GM06990 (cell line): Measurements from ENCODE around the gene HDAC11.

Source experiments
- DNase-seq: peaks from one replicate; pipeline ENCODE4 v3.0.0-alpha.2; 2011; ENCODE audit not compliant: insufficient read length; ENCODE audit errors: extremely low read depth
- H3K27me3 ChIP-seq: replicated peaks from 2 replicates; pipeline ENCODE4 v1.6.0; 2011; ENCODE audit warnings: low read length; ENCODE audit not compliant: control insufficient read depth, insufficient read depth
- H3K36me3 ChIP-seq: 2 replicates; pipeline ENCODE4 v1.5.1; 2011; ENCODE audit warnings: low read length; ENCODE audit not compliant: control insufficient read depth, insufficient read depth
- H3K4me3 ChIP-seq: replicated peaks from 2 replicates; pipeline ENCODE4 v1.5.1; 2011; ENCODE audit warnings: low read depth, mild to moderate bottlenecking, control low read depth, low read length
- TF ChIP-seq, protein P1 (sequence below): IDR thresholded peaks from 2 replicates; pipeline ENCODE4 v1.5.1; 2011; ENCODE audit warnings: low read length, control low read depth, mild to moderate bottlenecking, inconsistent platforms; ENCODE audit not compliant: insufficient read depth, poor library complexity, severe bottlenecking

HDAC11 gene

DNA sequence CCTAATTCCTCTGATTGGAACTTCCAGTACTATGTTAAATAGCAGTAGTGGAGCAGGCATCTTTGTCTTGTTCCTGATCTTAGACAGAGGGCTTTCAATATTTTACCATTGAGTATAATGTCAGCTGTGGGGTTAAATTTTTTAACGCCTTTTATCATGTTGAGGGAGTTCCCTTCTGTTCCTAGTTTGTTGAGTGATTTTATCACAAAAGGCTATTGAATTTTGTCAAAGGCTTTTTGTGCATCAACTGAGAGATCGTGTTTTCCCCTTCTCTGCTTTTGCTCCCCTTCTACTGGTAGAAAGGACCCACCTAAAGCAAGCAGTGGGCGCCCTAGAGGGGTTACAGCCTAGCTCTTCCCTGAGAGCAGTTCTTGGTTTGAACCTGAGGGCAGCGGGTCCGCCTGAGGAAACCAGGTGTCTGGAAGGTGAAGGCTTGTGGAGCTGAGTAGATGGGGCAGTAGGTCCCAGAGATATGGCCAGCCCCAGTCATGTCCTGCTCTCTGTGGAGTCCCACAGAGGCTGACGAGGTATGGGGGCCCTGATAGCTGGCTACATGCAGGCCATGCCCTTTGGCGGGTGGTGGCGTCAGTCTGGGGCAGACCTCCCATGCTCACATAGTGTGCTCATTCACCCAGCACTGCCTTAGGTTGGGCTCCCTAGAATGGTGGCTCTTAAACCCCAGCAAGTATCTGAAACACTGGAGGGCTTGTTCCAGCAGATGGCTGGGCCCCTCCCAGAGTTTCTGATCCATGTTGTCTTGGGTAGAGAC lies 11.3 kb downstream of the HDAC11 start:
- Histone ChIP-seq H3K27me3 (no peaks in the 10 kb centered on the region; the same call in 1 of the 2 replicates), H3K36me3 (no peaks in the 10 kb centered on the region), H3K4me3 (no peak overlapping the region)
- TF ChIP-seq, protein P1, sequence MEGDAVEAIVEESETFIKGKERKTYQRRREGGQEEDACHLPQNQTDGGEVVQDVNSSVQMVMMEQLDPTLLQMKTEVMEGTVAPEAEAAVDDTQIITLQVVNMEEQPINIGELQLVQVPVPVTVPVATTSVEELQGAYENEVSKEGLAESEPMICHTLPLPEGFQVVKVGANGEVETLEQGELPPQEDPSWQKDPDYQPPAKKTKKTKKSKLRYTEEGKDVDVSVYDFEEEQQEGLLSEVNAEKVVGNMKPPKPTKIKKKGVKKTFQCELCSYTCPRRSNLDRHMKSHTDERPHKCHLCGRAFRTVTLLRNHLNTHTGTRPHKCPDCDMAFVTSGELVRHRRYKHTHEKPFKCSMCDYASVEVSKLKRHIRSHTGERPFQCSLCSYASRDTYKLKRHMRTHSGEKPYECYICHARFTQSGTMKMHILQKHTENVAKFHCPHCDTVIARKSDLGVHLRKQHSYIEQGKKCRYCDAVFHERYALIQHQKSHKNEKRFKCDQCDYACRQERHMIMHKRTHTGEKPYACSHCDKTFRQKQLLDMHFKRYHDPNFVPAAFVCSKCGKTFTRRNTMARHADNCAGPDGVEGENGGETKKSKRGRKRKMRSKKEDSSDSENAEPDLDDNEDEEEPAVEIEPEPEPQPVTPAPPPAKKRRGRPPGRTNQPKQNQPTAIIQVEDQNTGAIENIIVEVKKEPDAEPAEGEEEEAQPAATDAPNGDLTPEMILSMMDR, result no peak
- DNase-seq, result no peak

DNA sequence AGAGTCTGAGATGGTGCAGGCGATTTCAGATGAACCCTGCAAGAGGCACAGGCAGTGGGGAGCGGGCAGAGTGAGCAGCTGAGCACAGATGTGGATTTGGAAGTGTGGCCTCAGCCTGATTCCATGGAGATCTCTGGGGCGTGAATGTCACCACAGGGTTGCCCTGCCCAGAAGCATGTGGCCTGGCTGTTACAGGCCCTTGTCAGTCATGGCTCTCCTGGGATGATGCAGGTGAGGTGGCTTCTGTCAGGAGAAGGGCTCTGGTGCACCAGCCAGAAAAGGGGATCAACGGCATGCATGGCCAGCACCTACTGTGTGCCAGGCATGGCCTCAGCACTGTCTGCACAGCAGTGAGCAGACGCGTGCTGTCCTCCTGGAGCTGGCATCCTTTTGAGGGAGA lies 11.9 kb downstream of the HDAC11 start:
- no peak for DNase-seq
- Histone ChIP-seq H3K4me3 (no peak overlapping the region), H3K36me3 (no peaks in the 10 kb centered on the region), H3K27me3 (no peaks in the 10 kb centered on the region; the same call in 1 of the 2 replicates)
- TF ChIP-seq, protein P1, result no peak

DNA sequence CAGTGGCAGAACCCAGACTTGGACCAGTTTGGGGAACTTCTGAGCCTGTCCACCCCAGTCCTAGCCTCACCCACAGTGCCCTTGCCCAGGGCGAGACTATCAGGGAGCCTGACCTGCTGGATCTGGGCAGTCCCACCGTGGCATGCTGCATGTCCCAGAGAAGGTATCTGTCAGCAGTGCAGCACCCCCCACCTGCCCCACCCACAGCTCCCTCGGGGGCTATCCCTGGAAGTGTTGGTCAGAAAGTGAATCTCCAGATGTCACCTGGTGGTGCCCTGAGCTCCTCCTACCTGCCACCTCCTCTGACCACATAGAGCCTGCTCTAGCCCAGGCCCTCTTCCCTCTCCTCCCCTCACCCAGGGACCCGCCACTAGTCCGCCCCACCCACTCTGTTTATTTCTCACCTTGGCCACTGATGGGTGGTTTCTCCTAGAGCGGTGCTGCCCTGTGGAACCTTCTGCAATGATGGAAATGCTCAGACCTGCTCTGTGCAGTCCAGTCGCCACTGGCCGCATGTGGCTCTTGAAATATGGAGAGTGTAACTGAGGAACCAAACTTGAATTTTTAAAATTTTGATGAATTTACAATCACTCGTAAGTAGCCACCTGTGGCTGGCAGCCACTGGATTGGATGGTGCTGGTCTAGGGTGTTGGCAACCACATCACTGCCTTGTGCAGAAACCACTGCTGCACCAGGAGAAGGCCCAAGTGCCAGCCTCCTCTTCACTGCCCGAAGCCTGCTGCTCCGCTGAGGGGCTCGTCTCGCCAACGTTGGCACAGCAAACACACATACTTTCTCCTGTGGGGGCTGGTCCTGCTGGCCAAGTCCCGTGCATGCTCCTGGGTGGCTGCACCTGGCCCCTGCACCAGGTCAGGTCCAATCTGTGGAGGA lies 13.1 kb downstream of the HDAC11 start:
- DNase-seq, result no peak
- Histone ChIP-seq H3K27me3 (no peaks in the 10 kb centered on the region; the same call in 1 of the 2 replicates), H3K4me3 (no peak overlapping the region), H3K36me3 (no peaks in the 10 kb centered on the region)
- TF ChIP-seq, protein P1, result no peak

DNA sequence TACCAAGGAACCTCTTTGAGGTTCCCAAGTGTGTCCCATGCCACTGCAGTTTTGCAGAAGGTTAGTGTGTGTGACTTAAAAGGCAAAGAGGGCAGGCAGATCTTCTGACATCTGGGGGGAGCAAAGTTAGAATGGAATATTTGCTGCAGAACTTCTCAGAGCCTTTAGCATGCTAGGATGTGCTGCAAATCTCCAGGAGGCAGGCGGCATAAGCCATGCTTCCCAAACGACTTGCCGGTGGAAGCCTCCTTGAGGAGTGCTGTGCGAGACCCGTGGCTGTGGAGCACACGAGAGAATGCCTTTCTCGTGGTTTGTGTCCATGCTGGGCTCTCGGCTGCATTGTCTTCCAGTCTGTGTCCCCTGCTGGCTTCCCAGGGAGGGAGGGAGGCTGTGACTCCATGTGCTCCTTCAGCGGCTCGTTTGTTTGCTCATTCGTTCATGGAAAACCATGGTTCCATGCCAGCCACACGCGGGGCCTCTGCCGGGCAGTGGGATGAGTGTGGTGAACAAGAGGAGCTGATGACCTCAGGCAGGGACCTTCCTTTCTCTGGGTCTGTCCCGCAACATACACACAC lies 13.8 kb downstream of the HDAC11 start:
- H3K36me3 ChIP-seq, result no peaks in the 10 kb centered on the region
- DNase-seq, result no peak
- no peaks in the 10 kb centered on the region; the same call in 1 of the 2 replicates for H3K27me3 ChIP-seq
- TF ChIP-seq, protein P1, result no peak
- H3K4me3 ChIP-seq, result no peak overlapping the region

DNA sequence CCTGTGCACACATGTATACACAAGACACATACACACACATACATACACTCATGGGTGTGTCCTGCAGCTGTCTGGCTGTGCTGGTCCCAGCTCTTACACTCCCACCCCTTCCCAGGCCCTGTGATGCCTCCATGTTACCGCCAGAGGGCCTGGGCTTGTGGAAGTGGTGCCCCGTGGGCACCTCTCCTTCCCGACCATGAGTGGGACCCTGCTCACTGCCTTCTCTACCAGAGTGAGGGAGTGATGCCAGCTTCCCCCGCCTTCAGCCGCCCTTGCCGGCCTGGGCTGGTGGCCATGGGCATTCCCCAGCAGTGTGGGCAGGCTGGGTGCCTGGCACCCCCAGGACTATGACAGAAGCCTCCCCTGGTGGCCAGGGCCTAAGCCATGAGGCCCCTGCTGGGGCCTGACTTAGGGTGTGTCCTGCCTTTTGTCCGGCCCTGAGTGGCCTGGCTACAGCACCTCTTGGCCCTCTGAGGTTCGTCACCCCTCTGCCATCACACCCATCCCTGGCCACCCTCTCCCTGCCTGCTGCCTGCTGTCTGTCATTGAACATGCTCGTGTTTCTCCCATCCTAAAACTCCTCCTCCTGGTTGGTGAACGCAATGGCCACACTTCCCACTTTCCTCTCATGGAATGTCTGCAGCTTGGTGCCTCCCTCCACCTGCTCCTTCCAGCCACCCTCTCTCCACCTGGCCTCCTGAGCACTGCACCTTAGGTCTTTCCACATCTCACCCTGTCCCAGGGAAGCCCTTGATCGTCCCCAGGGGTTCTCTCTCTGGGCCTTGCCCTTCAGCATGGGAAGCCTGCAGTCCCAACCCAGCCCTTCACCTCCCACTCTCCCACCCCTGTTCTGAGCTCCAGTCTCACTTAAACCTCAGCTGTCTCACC lies 14.6 kb downstream of the HDAC11 start:
- no peak overlapping the region for H3K4me3 ChIP-seq
- DNase-seq, result no peak
- H3K36me3 ChIP-seq, result no peaks in the 10 kb centered on the region
- H3K27me3 ChIP-seq, result no peaks in the 10 kb centered on the region; the same call in 1 of the 2 replicates
- TF ChIP-seq, protein P1, result peak; percentile 81
